A549 (cell line): Measurements from ENCODE around the gene HINFP. TPM values are rescaled to one million over a fixed set of nuclear protein-coding genes. Genes with fewer than 3 reads are reported as not detected.

Experiments
- ATAC-seq, 2 experiments: fragments of 200-7000 bp in 1 of 2; fragments of >200 bp in 1 of 2; cut with Nextera tagmentation in 1 of 2; cut with Tn5 transposase in 1 of 2; 3 replicates each; pipeline versions ENCODE4 v1.8.0 to v1.9.1; 2018 to 2020; ENCODE audit warnings: mild to moderate bottlenecking in 1 of 2, moderate library complexity in 1 of 2
- CTCF ChIA-PET: fragments of 300-600 bp; sonication (Branson Sonifier 250); formaldehyde crosslinking; extraction: SDS; loops from one replicate; lab custom pipeline; 2021; ENCODE audit warnings: antibody characterized with exemption, inconsistent platforms; lab: Yijun Ruan, JAX
- POLR2A ChIA-PET: fragments of 350-600 bp; formaldehyde crosslinking; extraction: SDS; loops from one replicate; lab custom pipeline; 2021; ENCODE audit warnings: antibody characterized with exemption, inconsistent platforms; lab: Yijun Ruan, JAX
- DNase-seq, 2 experiments: peaks; one replicate each; pipeline versions ENCODE4 v3.0.0 to v3.0.0-alpha.2; 2011 to 2016; ENCODE audit warnings: low read depth in 1 of 2, low spot score in 1 of 2
- FAIRE-seq: peaks from 2 replicates; lab custom pipeline; 2011; peaks lifted over from hg19 to GRCh38; lab: Jason Lieb, UNC
- H3K27ac ChIP-seq, 2 experiments: fragments of >200 bp; sonication (Bioruptor Twin); formaldehyde crosslinking; 3 replicates each; pipeline ENCODE4 v1.5.1; 2016 to 2017
- H3K4me1 ChIP-seq: fragments of >200 bp; sonication (Bioruptor Twin); formaldehyde crosslinking; 3 replicates; pipeline ENCODE4 v1.6.1; 2016
- H3K4me2 ChIP-seq: fragments of >200 bp; sonication (Bioruptor Twin); formaldehyde crosslinking; 3 replicates; pipeline ENCODE4 v1.6.1; 2016
- H3K4me3 ChIP-seq: fragments of >200 bp; sonication (Bioruptor Twin); formaldehyde crosslinking; 3 replicates; pipeline ENCODE4 v1.5.1; 2016
- H3K9me3 ChIP-seq: fragments of >200 bp; sonication (Bioruptor Twin); formaldehyde crosslinking; 3 replicates; pipeline ENCODE4 v1.6.1; 2016
- ATOH8 ChIP-seq: fragments of 250-450 bp; sonication (Bioruptor Pico); IDR thresholded peaks from 2 replicates; pipeline ENCODE4 v1.5.0; 2020; ENCODE audit warnings: low read depth, mild to moderate bottlenecking, moderate library complexity
- BCL3 ChIP-seq: fragments of >200 bp; sonication (Bioruptor Twin); formaldehyde crosslinking; IDR thresholded peaks from 3 replicates; pipeline ENCODE4 v1.6.1; 2016
- CHD2 ChIP-seq: fragments of 150-350 bp; IDR thresholded peaks from 2 replicates; pipeline ENCODE4 v1.6.1; 2014; ENCODE audit warnings: low read length; ENCODE audit not compliant: partially characterized antibody
- CHD4 ChIP-seq: fragments of 200-600 bp; sonication (generic); IDR thresholded peaks from 2 replicates; pipeline ENCODE4 v1.6.1; 2016; ENCODE audit warnings: antibody characterized with exemption, mild to moderate bottlenecking, borderline replicate concordance
- CTCF ChIP-seq: fragments of >200 bp; sonication (Bioruptor Twin); formaldehyde crosslinking; IDR thresholded peaks from 3 replicates; pipeline ENCODE4 v1.5.1; 2016
- E2F6 ChIP-seq: IDR thresholded peaks from 2 replicates; pipeline ENCODE4 v1.6.1; 2012; ENCODE audit warnings: low read depth, borderline replicate concordance
- EHF ChIP-seq: fragments of 250-450 bp; sonication (Bioruptor Pico); IDR thresholded peaks from 2 replicates; pipeline ENCODE4 v1.5.0; 2020; ENCODE audit warnings: mild to moderate bottlenecking
- ESRRA ChIP-seq: fragments of 150-350 bp; IDR thresholded peaks from 2 replicates; pipeline ENCODE4 v1.6.1; 2014; ENCODE audit warnings: mild to moderate bottlenecking, low read length, borderline replicate concordance
- HDAC2 ChIP-seq: fragments of 200-600 bp; sonication (generic); IDR thresholded peaks from 2 replicates; pipeline ENCODE4 v1.6.1; 2016
- HEYL ChIP-seq: fragments of 250-450 bp; sonication (Bioruptor Pico); IDR thresholded peaks from 2 replicates; pipeline ENCODE4 v1.8.0; 2021; ENCODE audit warnings: mild to moderate bottlenecking, moderate library complexity
- HMGXB4 ChIP-seq: fragments of 250-450 bp; sonication (Bioruptor Pico); IDR thresholded peaks from 2 replicates; pipeline ENCODE4 v1.5.0; 2021; ENCODE audit warnings: mild to moderate bottlenecking, moderate library complexity, borderline replicate concordance
- HOXB13 ChIP-seq: fragments of 250-450 bp; sonication (Bioruptor Pico); IDR thresholded peaks from 2 replicates; pipeline ENCODE4 v1.5.0; 2020; ENCODE audit warnings: low read depth, mild to moderate bottlenecking, moderate library complexity
- JUN ChIP-seq, 2 experiments: fragments of >200 bp; sonication (Bioruptor Twin); formaldehyde crosslinking; IDR thresholded peaks; 2 replicates in 1 of 2; 3 replicates in 1 of 2; pipeline ENCODE4 v1.6.1; 2016 to 2017
- KDM5A ChIP-seq: fragments of 200-600 bp; sonication (generic); IDR thresholded peaks from 2 replicates; pipeline ENCODE4 v1.6.1; 2016; ENCODE audit warnings: antibody characterized with exemption, mild to moderate bottlenecking
- MAFK ChIP-seq: fragments of 450-650 bp; IDR thresholded peaks from 2 replicates; pipeline ENCODE4 v1.6.1; 2014; ENCODE audit not compliant: partially characterized antibody
- MAX ChIP-seq: IDR thresholded peaks from 2 replicates; pipeline ENCODE4 v1.6.1; 2012
- NFE2L2 ChIP-seq: fragments of 150-350 bp; conservative IDR thresholded peaks from 2 replicates; pipeline ENCODE4 v1.6.1; 2014; ENCODE audit warnings: low read length
- PBX3 ChIP-seq: IDR thresholded peaks from 2 replicates; pipeline ENCODE4 v1.6.1; 2012
- POLR2A ChIP-seq: IDR thresholded peaks from 2 replicates; pipeline ENCODE4 v1.6.1; 2012; ENCODE audit warnings: mild to moderate bottlenecking, low read length
- USF2 ChIP-seq: fragments of 450-650 bp; IDR thresholded peaks from 2 replicates; pipeline ENCODE4 v1.6.1; 2014; ENCODE audit warnings: antibody characterized with exemption
- ZC3H11A ChIP-seq: fragments of 450-650 bp; IDR thresholded peaks from 2 replicates; pipeline ENCODE4 v1.6.1; 2014; ENCODE audit warnings: antibody characterized with exemption, mild to moderate bottlenecking
- ZNF302 ChIP-seq: fragments of 250-450 bp; sonication (Bioruptor Pico); IDR thresholded peaks from 2 replicates; pipeline ENCODE4 v1.9.0; 2021; ENCODE audit warnings: inconsistent platforms, mild to moderate bottlenecking, moderate library complexity
- ZSCAN20 ChIP-seq: fragments of 250-450 bp; sonication (Bioruptor Pico); IDR thresholded peaks from 2 replicates; pipeline ENCODE4 v1.8.0; 2022; ENCODE audit warnings: mild to moderate bottlenecking, moderate library complexity
- WGBS: methylation state at CpG from one replicate; pipeline ENCODE4 v1.1.6; 2017; ENCODE audit errors: missing lambda C conversion rate; 5-methylcytosine and 5-hydroxymethylcytosine counted together
- polyA minus RNA-seq: library from RNA; depleted of rRNA, polyadenylated mRNA; stranded (reverse); fragments of >200 nt; gene quantifications from 2 replicates; pipeline ENCODE4 v1.2.3, GENCODE V29; 2011; rRNA and poly(A)+ RNA removed
- polyA plus RNA-seq, 4 experiments: library from polyadenylated mRNA; depleted of rRNA in 3 of 4; stranded (reverse); fragments of >200 nt; fragmentation: RNase III in 1 of 4; extraction: RNeasy Plus Mini Kit Qiagen cat#74134 plus additional on column Dnase treatment in 1 of 4; gene quantifications; 2 replicates in 3 of 4; 3 replicates in 1 of 4; pipeline ENCODE4 v1.2.3, GENCODE V29; 2011 to 2017

HINFP gene
- 13.0 and 16.3 TPM in 2 replicates for polyA plus RNA-seq (2011; rRNA removed)
- polyA plus RNA-seq (2012; cell fraction: cytosol; rRNA removed) = 11.6 and 14.6 TPM in 2 replicates
- 30.1 and 38.3 TPM in 2 replicates for polyA plus RNA-seq (2012; cell fraction: nucleus; rRNA removed)
- polyA plus RNA-seq (2017; fragmentation: RNase III; extraction: RNeasy Plus Mini Kit Qiagen cat#74134 plus additional on column Dnase treatment) = 10.0 to 11.7 TPM (median 10.3 TPM) in 3 replicates
- 19.5 and 31.3 TPM in 2 replicates for polyA minus RNA-seq

- WGBS = under 1% methylated on average over 17 of the region's 54 CpGs
- ChIA-PET POLR2A (interaction anchor here (0.6 to 2.4 kb wide), 9 partner anchors 9 to 219 kb away, joined by 3 to 17 read pairs (median 5); partner anchors contain the start of genes C2CD2L, DPAGT1 and NLRX1), CTCF (interaction anchor here (0.8 to 2.1 kb wide), 4 partner anchors 9 to 75 kb away, joined by 3 to 7 read pairs (median 4); no protein-coding TSS in a partner anchor)
- H3K27ac ChIP-seq = peak within 1 kb of the TSS; percentile 88 to 91
- H3K4me3 ChIP-seq = peak within 1 kb of the TSS; percentile 94
- TF ChIP-seq CTCF = no peak
- TF ChIP-seq MAFK = no peak
- peak; percentile 80 for TF ChIP-seq PBX3
- peak; percentile 83 for TF ChIP-seq POLR2A
- TF ChIP-seq E2F6 = peak; percentile 95
- TF ChIP-seq KDM5A = peak; percentile 30; the same call in 1 of the 2 replicates
- peak; percentile 52 to 54; a peak in 3 of 5 replicates for TF ChIP-seq JUN (IDR thresholded peaks at IDR 0.05)
- peak; percentile 66; the same call in 1 of the 2 replicates for TF ChIP-seq EHF (CRISPR knock-in tag)
- 0 out of 3 replicates have a peak, but pooled peaks have one; percentile 41 for TF ChIP-seq BCL3
- TF ChIP-seq HOXB13 (CRISPR knock-in tag) = 0 out of 2 replicates have a peak, but pooled peaks have one; percentile 41
- peak; percentile 50; the same call in 1 of the 2 replicates for TF ChIP-seq ATOH8
- peak; percentile 97 for TF ChIP-seq USF2
- TF ChIP-seq CHD2 = no peak
- peak; percentile 98 for TF ChIP-seq MAX
- peak within 1 kb of the TSS; percentile 98 for H3K4me2 ChIP-seq
- DNase-seq = peak; percentile 91 to 98
- ATAC-seq = peak; percentile 99
- H3K9me3 ChIP-seq = no peaks in the 10 kb centered on the region
- H3K4me1 ChIP-seq = peaks cover 10% of the 10 kb centered on the region; the same call in 1 of the 3 replicates
- FAIRE-seq = no peak
Measured at GRCh38 chr11:119121008-119121810, at the start of gene HINFP. HINFP (plus strand) TSS chr11:119121580; CDS start chr11:119126945, 5,365 bp downstream.

GRCh38 chr11:119077839-119078238, 43.5 kb upstream of the HINFP start:
- DNase-seq = no peak
- CTCF ChIA-PET = interaction anchor here (0.7 to 1.2 kb wide), 2 partner anchors 46 to 1668 kb away, joined by 3 to 4 read pairs; no protein-coding TSS in a partner anchor
- H3K9me3 ChIP-seq = no peaks in the 10 kb centered on the region
- no peak for ATAC-seq
- FAIRE-seq = no peak
- H3K27ac ChIP-seq = no peak overlapping the region
- 97% methylated on average over 9 of the region's 11 CpGs for WGBS
- POLR2A ChIA-PET = no interaction called here
- no peaks in the 10 kb centered on the region for H3K4me1 ChIP-seq
- H3K4me2 ChIP-seq = no peak overlapping the region
- no peak overlapping the region for H3K4me3 ChIP-seq
- TF ChIP-seq HEYL (CRISPR knock-in tag) (no peak), CHD4 (no peak), ZNF302 (CRISPR knock-in tag) (no peak), HDAC2 (no peak), ZC3H11A (no peak), ZSCAN20 (CRISPR knock-in tag) (no peak), HMGXB4 (CRISPR knock-in tag) (no peak), NFE2L2 (no peak), ESRRA (no peak), POLR2A (no peak)
